GM23338 (cell line): Measurements from ENCODE around the gene MAPK9. TPM values are rescaled to one million over a fixed set of nuclear protein-coding genes. Genes with fewer than 3 reads are reported as not detected.

Experiments used
- ATAC-seq: fragments of 200-7000 bp; cut with Tn5 transposase; 3 replicates; pipeline ENCODE4 v1.9.1; 2020
- DNase-seq: peaks from one replicate; pipeline ENCODE4 v3.0.0-alpha.2; 2015; ENCODE audit warnings: low spot score
- H2AFZ ChIP-seq: fragments of 200-600 bp; sonication (generic); 2 replicates; pipeline ENCODE4 v1.8.0; 2016; ENCODE audit warnings: antibody characterized with exemption, mild to moderate bottlenecking, moderate library complexity
- H3F3A ChIP-seq: fragments of 200-600 bp; sonication (generic); replicated peaks from 2 replicates; pipeline ENCODE4 v1.8.0; 2017; ENCODE audit warnings: antibody characterized with exemption, mixed run types, low read depth
- H3K27ac ChIP-seq: fragments of 200-600 bp; sonication (generic); 2 replicates; pipeline ENCODE4 v1.6.1; 2016; ENCODE audit warnings: low read depth
- H3K27me3 ChIP-seq: fragments of 200-600 bp; sonication (generic); 2 replicates; pipeline ENCODE4 v1.8.0; 2016; ENCODE audit warnings: mild to moderate bottlenecking, mixed run types, moderate library complexity; ENCODE audit not compliant: insufficient read depth
- H3K36me3 ChIP-seq: fragments of 200-600 bp; sonication (generic); 2 replicates; pipeline ENCODE4 v1.8.0; 2016; ENCODE audit warnings: mild to moderate bottlenecking; ENCODE audit not compliant: insufficient read depth
- H3K4me1 ChIP-seq: fragments of 200-600 bp; sonication (generic); 2 replicates; pipeline ENCODE4 v1.8.0; 2016; ENCODE audit warnings: mild to moderate bottlenecking, moderate library complexity; ENCODE audit not compliant: insufficient read depth
- H3K4me2 ChIP-seq: fragments of 200-600 bp; sonication (generic); 2 replicates; pipeline ENCODE4 v1.7.1; 2017; ENCODE audit warnings: mixed run types
- H3K4me3 ChIP-seq: fragments of 200-600 bp; sonication (generic); 2 replicates; pipeline ENCODE4 v1.6.1; 2016; ENCODE audit warnings: mixed run types
- H3K79me2 ChIP-seq: fragments of 200-600 bp; sonication (generic); replicated peaks from 2 replicates; pipeline ENCODE4 v1.8.0; 2017; ENCODE audit warnings: mild to moderate bottlenecking; ENCODE audit not compliant: insufficient read depth
- H3K9me2 ChIP-seq: fragments of 200-600 bp; sonication (generic); 2 replicates; pipeline ENCODE4 v1.8.0; 2017; ENCODE audit not compliant: insufficient read depth
- H4K20me1 ChIP-seq: fragments of 200-600 bp; sonication (generic); replicated peaks from 2 replicates; pipeline ENCODE4 v1.8.0; 2017; ENCODE audit warnings: mild to moderate bottlenecking; ENCODE audit not compliant: insufficient read depth
- H3K27ac Mint-ChIP-seq: 2 replicates; pipeline ENCODE4 v1.8.0; 2020; ENCODE audit warnings: inconsistent platforms, mild to moderate bottlenecking, moderate library complexity, mixed read lengths
- H3K27me3 Mint-ChIP-seq: 3 replicates; pipeline ENCODE4 v1.8.0; 2022; ENCODE audit warnings: low read depth, mild to moderate bottlenecking, moderate library complexity, mixed read lengths, inconsistent platforms; ENCODE audit not compliant: insufficient read depth, poor library complexity
- H3K36me3 Mint-ChIP-seq: 3 replicates; pipeline ENCODE4 v1.8.0; 2021; ENCODE audit warnings: low read depth, mild to moderate bottlenecking, inconsistent platforms, moderate library complexity, mixed read lengths
- H3K4me1 Mint-ChIP-seq: 3 replicates; pipeline ENCODE4 v1.8.0; 2020; ENCODE audit warnings: mild to moderate bottlenecking, inconsistent platforms, mixed read lengths
- H3K4me3 Mint-ChIP-seq: 3 replicates; pipeline ENCODE4 v1.8.0; 2021; ENCODE audit warnings: moderate library complexity, mild to moderate bottlenecking, inconsistent platforms, mixed read lengths
- H3K9me3 Mint-ChIP-seq: 3 replicates; pipeline ENCODE4 v1.8.0; 2020; ENCODE audit warnings: moderate library complexity, mild to moderate bottlenecking, inconsistent platforms, mixed read lengths
- CREB1 ChIP-seq: fragments of 250-450 bp; sonication (Bioruptor Pico); IDR thresholded peaks from 2 replicates; pipeline ENCODE4 v1.5.0; 2020; ENCODE audit warnings: low read depth, mild to moderate bottlenecking, moderate library complexity
- CTCF ChIP-seq, 2 experiments: fragments of 200-600 bp in 1 of 2; sonication (generic) in 1 of 2; conservative IDR thresholded peaks; 2 replicates each; pipeline versions ENCODE4 v1.5.1 to v1.6.1; 2016 to 2017; ENCODE audit warnings: antibody characterized with exemption in 2 of 2, low read depth in 2 of 2, mild to moderate bottlenecking in 2 of 2, moderate library complexity in 1 of 2
- ETS1 ChIP-seq: IDR thresholded peaks from 2 replicates; pipeline ENCODE4 v1.6.1; 2016; ENCODE audit warnings: antibody characterized with exemption
- EZH2 ChIP-seq: fragments of 200-600 bp; sonication (generic); IDR thresholded peaks from one replicate; pipeline ENCODE4 v1.8.0; 2017; ENCODE audit warnings: antibody characterized with exemption, mild to moderate bottlenecking, low read depth; ENCODE audit not compliant: unreplicated experiment
- EZH2phosphoT487 ChIP-seq: fragments of 200-600 bp; sonication (generic); IDR thresholded peaks from one replicate; pipeline ENCODE4 v1.8.1; 2018; ENCODE audit warnings: antibody characterized with exemption; ENCODE audit not compliant: unreplicated experiment
- JUNB ChIP-seq: IDR thresholded peaks from one replicate; pipeline ENCODE4 v1.6.1; 2016; ENCODE audit warnings: antibody characterized with exemption; ENCODE audit not compliant: unreplicated experiment
- NANOG ChIP-seq: IDR thresholded peaks from 2 replicates; pipeline ENCODE4 v1.6.1; 2016; ENCODE audit warnings: antibody characterized with exemption, borderline replicate concordance
- POLR2AphosphoS5 ChIP-seq: IDR thresholded peaks from 2 replicates; pipeline ENCODE4 v1.6.1; 2016; ENCODE audit warnings: antibody characterized with exemption, low read depth
- REST ChIP-seq: IDR thresholded peaks from one replicate; pipeline ENCODE4 v1.6.1; 2018; ENCODE audit warnings: antibody characterized with exemption; ENCODE audit not compliant: unreplicated experiment
- STAT1 ChIP-seq: IDR thresholded peaks from one replicate; pipeline ENCODE4 v1.6.1; 2016; ENCODE audit warnings: antibody characterized with exemption; ENCODE audit not compliant: unreplicated experiment
- ZNF114 ChIP-seq: fragments of 250-450 bp; sonication (Bioruptor Pico); IDR thresholded peaks from 2 replicates; pipeline ENCODE4 v1.5.0; 2020; ENCODE audit warnings: mild to moderate bottlenecking, moderate library complexity
- ZNF331 ChIP-seq: fragments of 250-450 bp; sonication (Bioruptor Pico); IDR thresholded peaks from 2 replicates; pipeline ENCODE4 v1.5.0; 2020; ENCODE audit warnings: low read depth, mild to moderate bottlenecking, moderate library complexity
- ZNF462 ChIP-seq: fragments of 250-450 bp; sonication (Bioruptor Pico); IDR thresholded peaks from 2 replicates; pipeline ENCODE4 v1.5.0; 2020; ENCODE audit warnings: mild to moderate bottlenecking, moderate library complexity
- polyA plus RNA-seq: library from polyadenylated mRNA; unstranded; fragments of >200 nt; fragmentation: Nextera tagmentation; extraction: Ambion mirVana; gene quantifications from 2 replicates; pipeline ENCODE4 v1.2.1, GENCODE V29; 2016
- total RNA-seq: library from RNA; depleted of rRNA; stranded (reverse); fragments of >200 nt; shearing (Covaris generic); gene quantifications from 2 replicates; pipeline ENCODE4 v1.2.3, GENCODE V29; 2014

MAPK9 gene
- total and polyA plus RNA-seq, 2 experiments from 2014 or later, result 16.8 to 37.0 TPM

GRCh38 chr5:180287404-180287803 lies 4.5 kb downstream of the MAPK9 start:
- Histone ChIP-seq H3K79me2 (peaks cover 82% of the 10 kb centered on the region), H3K4me2 (no peak overlapping the region), H3K4me3 (no peak overlapping the region), H3K27ac (no peak overlapping the region), H2AFZ (no peak overlapping the region), H3K27me3 (no peaks in the 10 kb centered on the region), H3K9me2 (no peaks in the 10 kb centered on the region), H3F3A (no peaks in the 10 kb centered on the region), H3K36me3 (no peaks in the 10 kb centered on the region), H4K20me1 (peaks cover 29% of the 10 kb centered on the region), H3K4me1 (peaks cover 31% of the 10 kb centered on the region)
- ATAC-seq, result no peak
- Mint-ChIP-seq H3K36me3 (peaks cover 32% of the 10 kb centered on the region), H3K4me3 (no peak overlapping the region), H3K9me3 (peaks cover 2% of the 10 kb centered on the region; the same call in 1 of the 3 replicates), H3K27me3 (peaks cover 6% of the 10 kb centered on the region), H3K4me1 (peaks cover 47% of the 10 kb centered on the region), H3K27ac (no peak overlapping the region)
- no peak for TF ChIP-seq ZNF462 (CRISPR knock-in tag)
- no peak for TF ChIP-seq EZH2
- TF ChIP-seq STAT1, result no peak
- no peak for TF ChIP-seq CREB1 (CRISPR knock-in tag)
- no peak for TF ChIP-seq NANOG
- no peak for TF ChIP-seq CTCF (conservative IDR thresholded peaks at IDR 0.05; ENCODE audit: low read depth in 2 of 2)
- TF ChIP-seq ZNF331 (CRISPR knock-in tag), result no peak
- TF ChIP-seq EZH2phosphoT487, result no peak
- no peak for TF ChIP-seq POLR2AphosphoS5
- TF ChIP-seq ETS1, result no peak
- TF ChIP-seq REST, result no peak
- TF ChIP-seq JUNB, result no peak
- no peak for TF ChIP-seq ZNF114 (CRISPR knock-in tag)
- no peak for DNase-seq
